Stomach (tissue), 9 donors: ENCODE measurements around the gene MMD2. TPM values are rescaled to one million over a fixed set of nuclear protein-coding genes. Genes with fewer than 3 reads are reported as not detected.

ENCODE experiments used
- DNase-seq, 2 donors: peaks; one replicate each; pipeline versions ENCODE4 v3.0.0 to v3.0.0-alpha.2; 2013 to 2019
- H3K27ac ChIP-seq, 5 donors: fragments of 200-600 bp in 4 of 5; sonication (generic) in 4 of 5; one replicate each; pipeline ENCODE4 v1.5.1; 2013 to 2019; ENCODE audit warnings: mild to moderate bottlenecking in 1 of 5, moderate library complexity in 1 of 5
- H3K27me3 ChIP-seq, 3 donors: fragments of 200-600 bp; sonication (generic); one replicate each; pipeline ENCODE4 v1.5.1; 2017 to 2019; ENCODE audit warnings: mixed run types in 1 of 3
- H3K36me3 ChIP-seq, 4 donors: fragments of 200-600 bp; sonication (generic); 1 replicate in 3 of 4; 2 replicates in 1 of 4; pipeline ENCODE4 v1.5.1; 2016 to 2019
- H3K4me1 ChIP-seq, 4 donors: fragments of 200-600 bp; sonication (generic); one replicate each; pipeline ENCODE4 v1.5.1; 2016 to 2019
- H3K4me3 ChIP-seq, 4 donors: fragments of 200-600 bp; sonication (generic) in 3 of 4; one replicate each; pipeline ENCODE4 v1.5.1; 2016 to 2019; ENCODE audit warnings: mild to moderate bottlenecking in 1 of 4
- H3K9me3 ChIP-seq, 4 donors: fragments of 200-600 bp; sonication (generic); one replicate each; pipeline ENCODE4 v1.5.1; 2016 to 2019
- EP300 ChIP-seq: sonication (generic); formaldehyde crosslinking; IDR thresholded peaks from one replicate; pipeline ENCODE4 v1.6.1; 2017; ENCODE audit warnings: antibody characterized with exemption
- POLR2A ChIP-seq, 4 donors: fragments of 450-650 bp; IDR thresholded peaks; one replicate each; pipeline ENCODE4 v1.6.1; 2016; ENCODE audit warnings: antibody characterized with exemption in 4 of 4, control low read depth in 2 of 4, mild to moderate bottlenecking in 1 of 4, moderate library complexity in 1 of 4
- POLR2AphosphoS5 ChIP-seq, 3 donors: sonication (generic); formaldehyde crosslinking; IDR thresholded peaks; one replicate each; pipeline ENCODE4 v1.6.1; 2016; ENCODE audit warnings: antibody characterized with exemption in 3 of 3
- WGBS, 5 donors: extraction: QIAGEN DNeasy Blood & Tissue Kit in 3 of 5; methylation state at CpG; one replicate each; pipeline versions ENCODE4 v1.1.5 to v1.1.7; 2013 to 2018; 5-methylcytosine and 5-hydroxymethylcytosine counted together
- intact Hi-C: fragments of 100-400 bp; cut with DNase I; formaldehyde crosslinking; loops from one replicate; pipeline ENCODE4 v1.15.1; 2023; ENCODE audit warnings: low total_unique reads
- polyA plus RNA-seq, 3 donors: library from polyadenylated mRNA; stranded (reverse); fragments of 200-250 nt; gene quantifications; one replicate each; pipeline ENCODE4 v1.2.3, GENCODE V29; 2013
- small RNA-seq, 4 donors: library from RNA; depleted of rRNA; stranded (forward); fragments of <200 nt; gene quantifications; one replicate each; pipeline ENCODE3, GENCODE V24; 2016
- total RNA-seq, 5 donors: library from RNA; depleted of rRNA; stranded (reverse); fragments of >200 nt; gene quantifications; one replicate each; pipeline versions ENCODE4 v1.1.0 to v1.2.3, GENCODE V29; 2014 to 2016
- TF ChIP-seq, protein P1 (sequence below), 7 experiments: fragments of 450-650 bp in 4 of 7; fragments of 200-600 bp in 3 of 7; sonication (generic) in 3 of 7; IDR thresholded peaks; one replicate each; pipeline ENCODE4 v1.5.1; 2016 to 2019; ENCODE audit warnings: antibody characterized with exemption in 7 of 7, control low read depth in 2 of 7, mild to moderate bottlenecking in 1 of 7
- donor health status: healthy with polysubstance abuse.
- donor health status: Bipolar disorder and iron deficiency.
- donor health status: healthy.

MMD2 gene
- total and polyA plus RNA-seq, 8 donors = not detected

DNA sequence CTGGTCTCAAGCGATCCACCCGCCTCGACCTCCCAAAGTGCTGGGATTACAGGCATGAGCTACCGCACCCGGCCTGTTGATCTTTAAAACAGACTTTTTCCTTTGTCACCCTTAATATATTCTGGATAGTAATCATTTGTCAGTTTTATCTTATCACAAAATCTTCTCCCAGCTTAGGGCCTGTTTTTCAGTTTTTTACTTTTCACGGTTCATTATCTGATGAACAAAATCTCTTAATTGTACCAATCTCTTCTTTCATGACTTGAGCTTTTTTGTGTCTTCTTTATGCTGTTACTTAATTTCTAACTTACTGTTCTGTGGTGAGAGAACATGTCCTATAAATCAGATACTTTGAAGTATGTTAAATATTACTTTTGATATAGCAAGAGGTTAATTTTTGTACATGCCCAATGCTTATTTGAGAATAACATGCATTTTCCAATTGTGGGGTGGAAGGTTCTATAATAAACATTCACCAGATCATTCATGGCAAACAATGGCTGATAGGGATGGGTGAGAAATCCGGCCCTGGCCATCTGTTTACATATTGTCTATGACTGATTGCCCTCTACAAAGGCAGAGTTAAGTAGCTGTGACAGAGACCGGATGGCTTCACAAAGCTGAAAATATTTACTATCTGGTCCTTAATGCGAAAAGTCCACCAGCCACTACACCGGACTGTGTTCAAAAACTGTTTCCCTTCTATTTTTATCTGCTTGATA lies 102.5 kb downstream of the MMD2 start:
- H3K9me3 ChIP-seq = peaks cover 0 to 3% (median under 1%) of the 10 kb centered on the region in 4 donors
- H3K36me3 ChIP-seq = no peaks in the 10 kb centered on the region
- no peak overlapping the region for H3K4me3 ChIP-seq
- H3K4me1 ChIP-seq = peaks cover 0 to 1% (median 0%) of the 10 kb centered on the region in 4 donors
- intact Hi-C loops = no loop called here
- peaks cover 0 to 3% (median 0%) of the 10 kb centered on the region in 3 donors for H3K27me3 ChIP-seq
- H3K27ac ChIP-seq = no peak overlapping the region
- WGBS, 5 donors = 58 to 72% (median 69%) methylated on average over 10 of the region's 10 CpGs
- TF ChIP-seq, protein P1, sequence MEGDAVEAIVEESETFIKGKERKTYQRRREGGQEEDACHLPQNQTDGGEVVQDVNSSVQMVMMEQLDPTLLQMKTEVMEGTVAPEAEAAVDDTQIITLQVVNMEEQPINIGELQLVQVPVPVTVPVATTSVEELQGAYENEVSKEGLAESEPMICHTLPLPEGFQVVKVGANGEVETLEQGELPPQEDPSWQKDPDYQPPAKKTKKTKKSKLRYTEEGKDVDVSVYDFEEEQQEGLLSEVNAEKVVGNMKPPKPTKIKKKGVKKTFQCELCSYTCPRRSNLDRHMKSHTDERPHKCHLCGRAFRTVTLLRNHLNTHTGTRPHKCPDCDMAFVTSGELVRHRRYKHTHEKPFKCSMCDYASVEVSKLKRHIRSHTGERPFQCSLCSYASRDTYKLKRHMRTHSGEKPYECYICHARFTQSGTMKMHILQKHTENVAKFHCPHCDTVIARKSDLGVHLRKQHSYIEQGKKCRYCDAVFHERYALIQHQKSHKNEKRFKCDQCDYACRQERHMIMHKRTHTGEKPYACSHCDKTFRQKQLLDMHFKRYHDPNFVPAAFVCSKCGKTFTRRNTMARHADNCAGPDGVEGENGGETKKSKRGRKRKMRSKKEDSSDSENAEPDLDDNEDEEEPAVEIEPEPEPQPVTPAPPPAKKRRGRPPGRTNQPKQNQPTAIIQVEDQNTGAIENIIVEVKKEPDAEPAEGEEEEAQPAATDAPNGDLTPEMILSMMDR (IDR thresholded peaks at IDR 0.05) = no peak
- TF ChIP-seq POLR2AphosphoS5 (IDR thresholded peaks at IDR 0.05) = no peak
- TF ChIP-seq POLR2A (IDR thresholded peaks at IDR 0.05) = no peak
- TF ChIP-seq EP300 = no peak
- no peak for DNase-seq

Small RNAs within 50 kb of the gene (small RNA-seq; reads per million reads assigned to genes)
- gene AC092032.1 = 0 reads per million in 4 donors

Other genes starting within 250 kb of the MMD2 start
- gene AP5Z1, start 183.6 kb downstream of the MMD2 start, total RNA-seq = 100 to 1,000 TPM in 1 of 5 donors, 10 to 100 TPM in 4; 11.6 to 140 (median 52.5) TPM
- gene AP5Z1, start 183.6 kb downstream of the MMD2 start, polyA plus RNA-seq = 10 to 100 TPM; 34.7 to 43.7 (median 40.8) TPM
- gene PAPOLB, start 97.2 kb downstream of the MMD2 start, total RNA-seq = under 1 TPM in 1 of 5 donors, not detected in 4; 0.37 TPM
- gene PAPOLB, start 97.2 kb downstream of the MMD2 start, polyA plus RNA-seq = not detected
- gene RADIL, start 75.5 kb downstream of the MMD2 start, total RNA-seq = 10 to 100 TPM in 1 of 5 donors, 1 to 10 TPM in 3, not detected in 1; 3.0 to 21.6 (median 5.5) TPM
- gene RADIL, start 75.5 kb downstream of the MMD2 start, polyA plus RNA-seq = 1 to 10 TPM; 1.2 to 2.4 (median 1.6) TPM
- 10 to 100 TPM in 4 of 5 donors, 1 to 10 TPM in 1; 7.6 to 27.5 (median 10.9) TPM for gene RBAK, start 86.7 kb upstream of the MMD2 start, total RNA-seq
- 1 to 10 TPM; 2.1 to 4.1 (median 2.4) TPM for gene RBAK, start 86.7 kb upstream of the MMD2 start, polyA plus RNA-seq
- gene WIPI2, start 231.0 kb upstream of the MMD2 start, total RNA-seq = 10 to 100 TPM; 11.1 to 92.0 (median 65.8) TPM
- gene WIPI2, start 231.0 kb upstream of the MMD2 start, polyA plus RNA-seq = 10 to 100 TPM; 24.5 to 40.0 (median 32.1) TPM